ENCODE data around the gene CCDC201.

- TF ChIP-seq POLR2AphosphoS5 (IDR thresholded peaks at IDR 0.05; ENCODE audit: low read depth) (no peak), CTCF (IDR thresholded peaks at IDR 0.05; ENCODE audit: insufficient read depth, low read length) (no peak), SPI1 (IDR thresholded peaks at IDR 0.05; ENCODE audit: borderline replicate concordance, low read depth) (no peak)
- TF ChIP-seq, protein P1, sequence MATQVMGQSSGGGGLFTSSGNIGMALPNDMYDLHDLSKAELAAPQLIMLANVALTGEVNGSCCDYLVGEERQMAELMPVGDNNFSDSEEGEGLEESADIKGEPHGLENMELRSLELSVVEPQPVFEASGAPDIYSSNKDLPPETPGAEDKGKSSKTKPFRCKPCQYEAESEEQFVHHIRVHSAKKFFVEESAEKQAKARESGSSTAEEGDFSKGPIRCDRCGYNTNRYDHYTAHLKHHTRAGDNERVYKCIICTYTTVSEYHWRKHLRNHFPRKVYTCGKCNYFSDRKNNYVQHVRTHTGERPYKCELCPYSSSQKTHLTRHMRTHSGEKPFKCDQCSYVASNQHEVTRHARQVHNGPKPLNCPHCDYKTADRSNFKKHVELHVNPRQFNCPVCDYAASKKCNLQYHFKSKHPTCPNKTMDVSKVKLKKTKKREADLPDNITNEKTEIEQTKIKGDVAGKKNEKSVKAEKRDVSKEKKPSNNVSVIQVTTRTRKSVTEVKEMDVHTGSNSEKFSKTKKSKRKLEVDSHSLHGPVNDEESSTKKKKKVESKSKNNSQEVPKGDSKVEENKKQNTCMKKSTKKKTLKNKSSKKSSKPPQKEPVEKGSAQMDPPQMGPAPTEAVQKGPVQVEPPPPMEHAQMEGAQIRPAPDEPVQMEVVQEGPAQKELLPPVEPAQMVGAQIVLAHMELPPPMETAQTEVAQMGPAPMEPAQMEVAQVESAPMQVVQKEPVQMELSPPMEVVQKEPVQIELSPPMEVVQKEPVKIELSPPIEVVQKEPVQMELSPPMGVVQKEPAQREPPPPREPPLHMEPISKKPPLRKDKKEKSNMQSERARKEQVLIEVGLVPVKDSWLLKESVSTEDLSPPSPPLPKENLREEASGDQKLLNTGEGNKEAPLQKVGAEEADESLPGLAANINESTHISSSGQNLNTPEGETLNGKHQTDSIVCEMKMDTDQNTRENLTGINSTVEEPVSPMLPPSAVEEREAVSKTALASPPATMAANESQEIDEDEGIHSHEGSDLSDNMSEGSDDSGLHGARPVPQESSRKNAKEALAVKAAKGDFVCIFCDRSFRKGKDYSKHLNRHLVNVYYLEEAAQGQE (IDR thresholded peaks at IDR 0.05; ENCODE audit: insufficient replicate concordance, low read depth): no peak
These were observed 42.0 kb upstream of the CCDC201 start for GRCh38 chr7:45914911-45915310.
